NCI-H187 treated with DMSO at 0.1 percent for 48 hours (cell line): ENCODE results near the gene SART1.
"Not testable (repeated sequence)": the region's sequence is repeated elsewhere in the genome, so short reads cannot be mapped to it uniquely, and the experiment has no call there.

Source experiments
- DNase-seq: peaks from one replicate; lab custom pipeline; 2025; lab: John Stamatoyannopoulos, UW

The SART1 gene

GRCh38 chr11:66001942-66002647, 40.6 kb downstream of the SART1 start, which contains the start of the genes BANF1 and EIF1AD:
TSS of gene BANF1 (plus strand) at chr11:66002503. CDS start at chr11:66003251, 748 bp downstream.
TSS of gene EIF1AD (minus strand) at chr11:66002157. CDS start at chr11:66000389, 1,768 bp downstream.
- peak; percentile 86 for DNase-seq

- no peak for DNase-seq
These were observed 41.2 kb downstream of the SART1 start for GRCh38 chr11:66002648-66003225.

- DNase-seq, result no peak
These were observed 41.8 kb downstream of the SART1 start for GRCh38 chr11:66003291-66003690.

DNA sequence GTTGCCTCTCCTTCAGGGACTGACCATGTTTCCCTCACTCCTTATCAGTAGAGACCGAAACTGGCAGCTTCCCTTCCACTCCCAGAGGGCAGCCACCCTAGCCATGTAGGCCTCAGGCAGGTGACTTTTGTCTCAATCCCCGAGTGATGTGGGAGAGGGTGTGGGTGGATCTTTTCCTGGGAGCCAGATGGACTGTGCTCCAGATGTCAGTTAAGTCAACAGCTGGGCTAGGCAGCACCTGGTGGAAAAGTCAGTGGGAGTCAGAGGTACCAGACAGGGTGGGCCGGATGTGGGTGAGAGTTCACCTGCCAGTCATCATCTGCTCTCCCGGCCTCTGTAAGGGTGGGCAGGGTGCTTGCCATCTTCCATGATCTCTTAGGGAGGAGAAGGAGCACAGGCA, 42.7 kb downstream of the SART1 start:
- DNase-seq, result no peak

DNA sequence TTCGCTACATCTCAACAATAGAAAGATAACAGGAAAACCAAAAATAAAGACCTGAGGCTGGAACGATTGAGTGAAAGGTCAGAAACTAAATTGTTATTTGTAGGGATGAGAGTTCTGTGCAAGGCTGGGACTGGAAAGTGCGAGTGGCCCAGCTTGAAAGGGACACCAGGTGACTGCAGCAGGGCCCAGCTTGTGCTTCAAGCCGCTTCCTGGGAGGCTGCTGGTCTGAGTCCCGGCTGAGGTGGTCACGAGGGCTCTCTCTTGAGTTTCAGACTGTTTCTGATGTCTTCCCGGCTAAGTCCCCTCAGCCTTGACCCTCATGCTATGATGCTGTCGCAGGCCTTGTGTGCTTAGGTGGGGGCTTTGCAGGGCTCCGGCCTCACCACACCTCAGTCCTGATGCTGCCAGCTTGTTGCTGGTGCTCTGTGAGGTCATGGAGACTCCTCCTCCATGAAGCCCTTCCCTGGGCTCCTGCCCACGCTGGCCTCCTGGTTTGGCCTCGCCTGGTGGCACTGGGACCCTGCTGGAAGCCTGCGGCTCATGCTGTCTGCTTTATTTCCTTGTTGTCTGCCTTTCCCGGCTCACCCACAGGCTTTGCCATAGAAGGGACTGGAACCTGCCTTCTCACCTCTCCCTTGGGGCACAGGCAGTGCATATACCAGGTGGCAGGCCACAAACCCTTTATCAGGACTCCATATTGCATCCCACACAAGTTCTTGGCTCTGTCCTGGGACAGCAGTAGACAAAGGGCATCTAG, 44.8 kb downstream of the SART1 start:
- no peak for DNase-seq

GRCh38 chr11:66006891-66007176, 45.3 kb downstream of the SART1 start:
- DNase-seq, result no peak

- no peak for DNase-seq
These were observed 45.7 kb downstream of the SART1 start for GRCh38 chr11:66007201-66007634.

- DNase-seq, result no peak
These were observed 46.5 kb downstream of the SART1 start for GRCh38 chr11:66008095-66008467.

GRCh38 chr11:66008468-66009101, 47.1 kb downstream of the SART1 start:
- DNase-seq, result no peak

GRCh38 chr11:66010036-66010435, 48.5 kb downstream of the SART1 start:
- not testable (repeated sequence) for DNase-seq

- DNase-seq, result no peak
These were observed 49.8 kb downstream of the SART1 start for GRCh38 chr11:66011239-66011784.

- DNase-seq, result no peak
These were observed 50.3 kb downstream of the SART1 start, which contains the start of gene CST6 for GRCh38 chr11:66011785-66012303. TSS of gene CST6 (plus strand) at chr11:66012008. CDS start at chr11:66012045, 37 bp downstream.

DNA sequence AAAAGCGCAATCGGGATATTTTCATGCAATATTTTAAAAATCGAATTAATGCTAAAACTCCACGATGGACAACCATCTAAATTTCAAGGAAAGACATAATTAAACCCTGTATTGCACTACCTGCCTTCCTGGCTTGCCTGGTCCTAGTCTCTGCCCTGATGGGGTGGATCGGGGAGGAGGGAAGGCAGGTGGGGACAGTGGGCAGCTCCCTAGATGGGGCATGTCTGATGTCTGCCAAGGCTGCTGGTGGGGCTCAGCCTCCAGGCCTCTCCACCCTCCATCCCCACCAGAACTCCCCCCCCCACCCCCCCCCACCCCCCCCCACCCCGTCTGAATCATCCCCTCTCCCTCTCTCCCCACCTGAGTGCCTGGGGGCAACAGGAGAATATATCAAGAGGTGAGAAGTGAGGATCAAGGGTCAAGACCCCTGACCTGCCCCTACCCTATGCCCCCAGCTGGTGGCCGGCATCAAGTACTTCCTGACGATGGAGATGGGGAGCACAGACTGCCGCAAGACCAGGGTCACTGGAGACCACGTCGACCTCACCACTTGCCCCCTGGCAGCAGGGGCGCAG, 50.9 kb downstream of the SART1 start:
- DNase-seq, result no peak

DNA sequence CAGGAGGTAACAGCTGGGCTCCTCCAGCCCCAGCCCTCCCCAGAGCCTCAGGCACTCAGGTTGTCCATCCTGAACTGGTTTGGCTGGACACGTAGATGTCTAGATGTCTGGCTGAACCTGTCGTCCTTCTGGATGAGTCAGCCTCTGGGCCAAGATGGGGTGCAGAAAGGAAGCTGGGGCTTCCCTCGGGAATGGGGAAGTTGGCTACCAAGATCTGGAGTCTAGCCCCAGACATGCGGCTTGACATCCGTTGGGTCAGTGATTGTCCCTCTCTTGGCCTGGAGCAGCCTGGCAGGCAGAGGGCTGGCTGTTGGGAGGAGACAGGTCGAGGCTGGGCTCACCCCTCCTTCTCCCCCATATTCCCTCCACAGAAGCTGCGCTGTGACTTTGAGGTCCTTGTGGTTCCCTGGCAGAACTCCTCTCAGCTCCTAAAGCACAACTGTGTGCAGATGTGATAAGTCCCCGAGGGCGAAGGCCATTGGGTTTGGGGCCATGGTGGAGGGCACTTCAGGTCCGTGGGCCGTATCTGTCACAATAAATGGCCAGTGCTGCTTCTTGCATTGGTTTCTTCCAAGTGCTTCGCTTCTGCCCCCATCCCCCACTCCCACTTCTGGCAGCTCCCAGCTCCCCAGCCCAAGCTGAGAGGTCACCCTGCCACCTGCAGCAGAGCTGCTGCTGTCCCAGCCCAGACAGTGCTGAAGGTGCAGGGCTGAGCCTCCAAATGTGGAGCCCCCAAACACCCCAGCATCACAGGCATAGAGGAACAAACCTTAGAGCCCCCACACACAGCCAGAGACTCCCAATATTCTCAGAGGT, 51.6 kb downstream of the SART1 start:
- no peak for DNase-seq

DNA sequence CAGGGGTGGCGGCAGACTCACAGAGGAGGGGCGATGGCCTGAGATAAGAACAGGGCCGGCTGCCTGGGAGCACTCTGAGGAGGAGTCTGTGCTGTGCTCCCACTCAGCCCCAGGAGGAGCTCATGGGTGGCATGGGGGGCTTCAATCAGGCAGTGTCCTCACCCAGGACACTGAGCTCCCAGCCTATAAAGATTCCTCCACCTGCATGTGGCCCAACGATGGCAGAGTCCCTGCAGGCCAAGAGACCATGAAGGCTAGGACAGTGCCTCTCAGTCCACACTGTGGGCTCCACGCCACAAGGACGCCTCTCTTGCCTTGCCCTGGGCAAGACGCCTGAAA, 52.2 kb downstream of the SART1 start:
- no peak for DNase-seq

DNA sequence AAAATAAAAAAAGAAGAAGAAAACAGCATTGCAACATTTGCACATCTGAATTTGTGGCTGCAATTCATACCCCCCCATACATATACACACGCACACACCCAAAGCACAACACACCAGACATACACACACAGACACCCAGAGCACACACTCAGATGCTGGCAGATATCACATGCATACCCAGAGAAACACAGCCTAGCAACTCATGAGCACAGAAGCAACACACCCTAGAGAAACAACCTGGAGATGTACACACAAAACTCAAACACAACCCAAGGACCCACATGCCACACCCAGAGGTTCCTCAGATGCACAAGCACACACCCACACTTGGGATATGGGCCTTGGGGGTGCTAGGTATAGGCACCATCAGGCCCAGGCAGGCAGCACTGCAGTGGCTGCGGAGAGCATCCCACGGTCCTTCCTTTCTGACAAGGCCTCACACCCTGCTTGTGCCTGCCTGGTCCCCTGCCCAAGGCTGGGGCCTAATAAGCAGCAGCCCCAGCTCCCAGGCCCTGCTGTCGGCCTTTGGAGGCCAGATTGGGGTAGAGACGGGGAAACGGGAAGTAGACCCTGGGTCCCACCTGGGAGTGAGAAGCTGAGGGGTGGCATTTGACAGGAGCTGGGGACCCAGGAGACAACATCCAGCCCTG, 53.4 kb downstream of the SART1 start:
- DNase-seq, result no peak

GRCh38 chr11:66015454-66015881, 53.9 kb downstream of the SART1 start:
- no peak for DNase-seq

DNA sequence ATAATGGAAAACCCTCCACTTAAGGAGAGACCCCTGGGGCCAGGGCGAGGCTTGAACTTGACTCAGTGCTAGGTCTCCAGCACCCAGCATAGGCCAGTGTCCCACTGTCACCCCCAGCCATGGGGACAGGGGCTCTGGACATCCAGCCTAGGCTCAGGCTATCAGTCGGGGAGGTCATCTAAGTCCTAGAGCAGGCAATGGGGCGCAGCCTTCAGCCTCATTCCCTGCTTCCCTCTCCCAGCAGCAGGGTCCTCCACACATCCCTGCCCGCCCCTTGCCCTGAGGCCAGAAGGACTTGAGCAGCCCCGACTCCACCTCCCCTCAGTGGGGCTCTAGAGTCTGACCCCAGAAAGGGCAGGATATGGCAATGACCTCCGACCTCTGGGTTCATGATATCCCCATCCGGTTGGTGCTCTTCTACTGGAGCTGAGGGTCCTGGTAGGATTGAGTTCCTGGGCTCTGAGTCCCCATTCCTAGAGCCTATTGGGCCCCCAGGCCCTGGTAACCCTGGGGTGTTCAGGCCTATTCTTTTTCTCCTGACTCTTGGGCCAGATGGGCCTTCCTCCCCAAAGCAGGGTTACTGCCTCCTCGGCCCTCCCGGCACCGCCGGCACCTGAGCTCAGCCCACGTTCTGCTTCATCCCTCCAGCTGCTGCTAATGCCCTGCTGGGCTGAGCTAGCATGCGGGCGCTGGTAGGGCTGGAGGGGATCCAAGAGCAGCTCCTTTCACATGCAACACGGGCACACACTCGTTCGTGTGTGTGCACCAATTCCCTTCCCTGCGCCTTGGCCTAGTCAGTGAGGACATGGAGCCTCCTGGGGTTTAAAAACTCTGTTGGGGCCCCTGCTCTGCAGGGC, 54.6 kb downstream of the SART1 start:
- DNase-seq, result no peak

DNA sequence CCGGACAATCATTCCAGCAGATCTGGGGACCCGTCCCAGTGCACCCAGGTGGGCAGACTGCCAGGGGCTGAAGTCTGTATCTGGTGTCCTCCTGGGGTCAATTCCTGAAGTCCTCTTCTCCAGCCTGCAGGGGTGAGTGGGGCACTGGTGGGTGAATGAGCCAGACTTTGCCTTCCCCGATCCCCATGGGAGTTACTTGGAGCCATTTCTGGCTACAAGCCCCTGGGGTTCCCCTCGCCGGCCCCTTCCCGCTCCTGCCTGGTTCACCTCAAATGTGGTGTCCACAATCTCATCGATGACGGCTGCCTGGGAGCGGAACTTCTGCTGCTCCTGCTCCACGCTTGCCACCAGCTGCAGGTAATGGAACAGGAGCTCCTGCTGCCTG, 55.3 kb downstream of the SART1 start:
- DNase-seq, result no peak
